Non-pigmented ciliary epithelial cell (primary cell): Measurements from ENCODE around the gene NEAT1.

ENCODE experiments used
- DNase-seq: peaks from one replicate; pipeline ENCODE4 v3.0.0-alpha.2; 2010; ENCODE audit warnings: low read depth

The NEAT1 gene

DNA sequence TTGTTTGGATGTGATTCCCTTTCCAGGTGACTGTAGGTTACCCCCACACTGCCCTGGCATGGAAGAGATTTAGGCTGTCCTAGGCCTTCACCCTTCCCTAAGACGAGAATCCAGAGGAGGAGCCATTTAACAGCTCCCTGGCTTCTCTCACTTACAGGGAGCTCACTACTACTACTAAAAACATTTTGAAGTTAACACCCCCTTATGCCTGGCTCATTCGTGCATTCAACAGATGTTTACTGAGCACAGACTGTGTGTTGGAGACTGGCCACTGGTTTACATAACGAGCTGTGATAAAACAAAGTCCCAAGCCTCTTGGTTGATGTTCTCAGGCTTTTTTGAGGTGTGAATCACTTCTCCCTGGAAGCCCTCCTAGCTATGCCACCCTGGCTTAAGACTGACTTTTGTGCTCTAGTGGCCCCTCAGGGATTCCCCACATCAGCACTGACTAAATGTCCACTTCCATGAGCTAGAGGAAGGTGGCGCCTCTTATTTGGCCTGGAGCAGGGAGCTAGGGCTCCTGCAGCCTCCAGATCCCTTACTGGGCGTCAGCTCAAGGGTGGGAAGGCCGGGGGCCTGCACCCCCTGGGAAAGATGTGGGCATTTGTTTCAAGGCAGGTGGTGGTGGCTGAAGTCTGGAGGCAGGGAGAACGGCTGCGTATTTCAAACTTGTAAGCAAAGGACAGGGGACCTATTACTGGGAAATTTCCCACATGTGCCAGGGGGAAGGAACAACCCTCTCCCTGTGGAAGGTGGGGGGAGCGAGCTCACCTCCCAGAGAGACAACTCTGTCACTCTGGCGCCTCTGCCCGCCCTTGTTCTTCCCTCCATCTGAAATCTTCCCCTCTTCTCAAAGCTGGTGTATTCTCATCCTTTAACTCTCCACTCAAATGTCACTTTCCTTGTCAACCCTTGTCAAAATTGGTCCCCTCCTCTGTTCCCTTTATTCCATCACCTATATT lies 56.9 kb downstream of the NEAT1 start:
- no peak for DNase-seq

- no peak for DNase-seq
Measured at GRCh38 chr11:65482306-65482850, 59.8 kb downstream of the NEAT1 start.

DNA sequence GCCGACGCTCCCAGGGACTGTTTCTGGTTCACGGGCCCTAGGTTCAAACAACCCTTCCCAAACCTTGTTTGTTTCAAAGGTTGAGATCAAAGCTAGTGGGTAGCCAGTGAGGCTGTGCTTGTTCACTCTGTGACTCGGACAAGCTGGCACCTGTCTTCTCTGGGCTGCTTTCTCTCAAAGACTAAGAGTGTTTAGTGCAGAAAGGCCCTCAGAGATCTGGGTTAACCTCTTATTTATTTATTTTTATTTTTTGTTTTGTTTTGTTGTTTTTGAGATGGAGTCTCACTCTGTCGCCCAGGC lies 63.3 kb downstream of the NEAT1 start:
- DNase-seq = no peak

DNA sequence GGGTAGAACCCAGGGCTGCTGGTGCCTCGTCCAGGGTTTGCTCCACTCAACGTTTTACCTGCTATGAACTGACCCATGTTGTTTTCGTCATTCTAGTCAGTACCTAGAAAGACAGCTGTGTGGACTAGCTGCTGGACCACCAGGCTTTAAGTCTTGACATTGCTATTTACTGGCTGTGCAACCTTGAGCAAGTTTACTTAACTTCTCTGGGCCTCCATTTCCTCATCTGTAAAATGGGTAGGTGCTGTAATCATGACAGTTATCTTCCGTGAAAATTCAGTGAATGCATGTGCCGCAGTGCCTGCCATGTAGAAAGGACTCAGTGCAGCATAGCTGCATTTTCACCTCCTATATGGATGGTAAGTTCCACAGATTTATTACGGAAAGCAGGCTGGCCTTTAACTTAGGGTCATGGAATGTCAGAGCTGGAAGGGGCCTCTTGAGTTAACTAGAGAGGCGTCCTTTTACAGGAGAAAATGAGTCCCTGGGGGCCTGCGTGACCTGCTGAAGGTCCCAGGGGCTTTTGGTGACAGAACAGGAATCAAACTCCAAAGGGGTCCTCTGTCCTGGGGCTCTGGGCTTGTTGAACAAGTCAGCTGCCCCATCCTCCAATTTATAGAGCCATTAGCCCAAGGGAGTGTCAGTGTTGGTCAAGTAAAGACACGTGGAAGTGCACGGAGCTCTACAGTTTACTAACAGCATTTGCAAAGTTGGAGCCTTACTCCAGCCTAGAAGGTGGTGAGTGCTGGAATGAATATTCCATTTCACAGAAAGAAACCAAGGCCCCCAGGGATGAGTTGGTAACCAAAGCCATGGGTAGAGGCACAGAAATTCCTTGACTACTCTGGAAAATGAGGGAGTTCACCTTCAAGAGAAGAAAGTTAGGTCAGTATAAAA lies 64.2 kb downstream of the NEAT1 start:
- no peak for DNase-seq

DNA sequence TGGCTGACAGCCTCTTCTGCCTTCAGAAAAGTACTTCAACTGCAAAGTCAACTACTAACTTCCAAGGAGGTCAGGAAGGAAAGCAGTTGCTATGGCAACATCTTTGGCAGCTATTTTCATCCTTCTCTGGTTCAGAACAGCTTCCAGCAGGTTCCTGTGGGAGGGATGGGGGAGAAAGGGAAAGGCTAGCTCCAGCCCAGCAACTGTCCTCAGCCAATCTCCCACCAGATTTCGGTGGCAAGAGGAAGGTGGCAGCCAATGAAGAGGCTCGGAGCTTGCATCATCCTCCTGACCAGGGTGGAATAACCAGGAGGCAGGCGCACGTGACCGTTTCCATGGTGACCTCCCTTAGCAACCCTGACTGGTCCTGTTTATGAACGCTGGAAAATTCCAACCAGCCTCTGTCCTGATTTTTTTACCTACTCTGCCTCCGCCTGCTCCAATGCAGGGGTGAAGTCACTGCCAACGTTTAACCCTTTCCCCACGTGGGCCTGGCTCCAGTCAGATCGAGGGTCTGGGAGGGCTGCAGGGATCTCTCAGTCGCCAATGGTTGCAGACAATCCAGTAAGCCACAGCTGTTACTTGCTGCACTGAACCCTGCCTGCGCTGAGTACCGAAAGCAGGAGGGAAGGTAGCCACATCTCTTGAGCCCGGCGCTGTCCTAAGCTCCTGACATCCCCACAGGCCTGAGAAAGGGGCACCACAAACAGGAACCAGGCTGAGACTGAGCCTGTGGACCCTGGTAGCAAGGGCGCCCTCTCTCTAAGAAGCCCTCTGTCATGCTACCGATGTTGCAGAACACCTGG lies 65.1 kb downstream of the NEAT1 start:
- DNase-seq = peak; percentile 100

GRCh38 chr11:65488273-65489034 lies 65.9 kb downstream of the NEAT1 start:
- no peak for DNase-seq

DNA sequence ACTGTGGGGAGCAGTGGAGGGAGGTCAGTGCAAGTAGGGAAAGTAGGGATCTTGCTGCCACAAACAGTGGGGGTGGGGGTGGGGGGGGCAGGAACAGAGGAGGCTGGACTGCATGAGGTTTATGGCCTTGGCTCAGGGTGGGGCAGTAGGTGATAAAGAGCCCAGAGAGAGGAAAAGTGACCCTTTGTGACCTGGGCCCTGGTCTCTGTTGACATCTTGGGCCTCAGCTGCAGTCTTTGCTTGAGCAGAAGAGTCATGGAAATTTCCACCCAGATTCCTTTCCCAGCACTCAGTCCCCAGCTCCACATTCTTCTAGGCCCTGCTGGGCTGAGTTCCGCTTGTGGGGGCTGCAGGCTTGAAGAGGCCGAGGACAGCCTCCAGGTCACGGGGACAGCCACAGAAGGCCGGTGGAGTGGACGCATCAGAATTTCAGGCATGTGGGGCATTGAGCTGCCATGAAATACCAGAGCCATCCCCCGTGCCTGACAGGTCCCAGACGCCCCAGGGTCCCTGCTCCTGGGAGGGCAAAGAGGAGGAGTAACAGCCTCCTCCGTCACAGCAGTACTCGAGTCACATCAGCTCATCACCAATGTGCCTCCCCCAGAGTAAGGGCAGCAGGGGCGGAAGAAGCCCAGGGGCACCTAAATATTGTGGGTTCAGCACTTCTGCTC lies 66.6 kb downstream of the NEAT1 start:
- DNase-seq = no peak

GRCh38 chr11:65489706-65490320 lies 67.2 kb downstream of the NEAT1 start:
- DNase-seq = no peak

DNA sequence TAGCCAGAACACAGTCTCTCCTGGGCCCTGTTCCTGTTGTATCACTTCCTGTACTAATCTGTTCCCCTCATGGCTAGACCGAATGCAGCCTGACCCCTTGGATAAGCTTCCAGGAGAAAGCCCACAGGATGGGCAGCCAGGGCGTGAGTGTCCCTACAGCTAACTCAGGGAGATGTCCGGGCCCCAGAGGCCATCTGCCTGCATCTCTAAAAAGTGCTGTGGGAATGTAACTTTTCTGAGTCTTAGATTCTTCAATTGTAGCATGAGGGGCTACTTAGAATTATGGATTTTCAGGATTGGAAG lies 68.5 kb downstream of the NEAT1 start:
- DNase-seq = no peak

- peak; percentile 95 for DNase-seq
Measured at GRCh38 chr11:65491614-65492386, 69.2 kb downstream of the NEAT1 start.

GRCh38 chr11:65492387-65492636 lies 69.7 kb downstream of the NEAT1 start:
- no peak for DNase-seq

DNA sequence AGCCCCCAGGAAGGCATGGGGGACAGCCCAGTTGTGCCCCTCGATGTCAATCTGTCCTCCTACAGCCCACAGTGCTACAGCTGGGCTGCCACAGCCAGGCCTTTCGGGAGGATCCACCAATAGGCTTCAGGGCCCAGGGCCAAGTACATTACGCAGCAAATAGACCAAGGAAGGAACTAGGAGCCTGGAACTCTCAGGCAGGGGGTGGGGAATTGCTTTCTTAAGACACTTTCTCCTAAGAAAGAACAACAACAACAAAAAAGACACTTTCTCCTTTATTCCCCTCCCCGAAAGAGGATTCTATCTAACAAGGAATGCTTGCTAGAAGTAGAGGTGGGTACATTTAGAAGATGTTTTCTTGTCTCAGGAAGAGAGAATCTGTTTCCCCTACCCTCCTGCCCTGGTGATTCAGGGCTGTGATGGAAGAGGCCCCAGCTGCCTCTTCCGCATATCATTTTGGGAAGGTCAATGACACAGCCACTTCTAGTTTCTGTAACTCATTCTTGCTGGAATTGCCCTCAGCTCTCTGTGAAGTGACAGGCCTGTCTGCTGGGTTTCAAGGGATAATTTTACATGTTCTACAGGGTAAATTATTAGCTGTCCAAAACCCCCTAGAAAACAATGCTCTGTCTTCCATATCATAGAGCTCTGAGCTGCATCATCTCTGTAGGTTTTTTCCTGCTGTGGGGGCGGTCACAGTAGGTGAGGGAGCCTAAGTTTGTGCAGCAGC lies 70.2 kb downstream of the NEAT1 start:
- no peak for DNase-seq

DNA sequence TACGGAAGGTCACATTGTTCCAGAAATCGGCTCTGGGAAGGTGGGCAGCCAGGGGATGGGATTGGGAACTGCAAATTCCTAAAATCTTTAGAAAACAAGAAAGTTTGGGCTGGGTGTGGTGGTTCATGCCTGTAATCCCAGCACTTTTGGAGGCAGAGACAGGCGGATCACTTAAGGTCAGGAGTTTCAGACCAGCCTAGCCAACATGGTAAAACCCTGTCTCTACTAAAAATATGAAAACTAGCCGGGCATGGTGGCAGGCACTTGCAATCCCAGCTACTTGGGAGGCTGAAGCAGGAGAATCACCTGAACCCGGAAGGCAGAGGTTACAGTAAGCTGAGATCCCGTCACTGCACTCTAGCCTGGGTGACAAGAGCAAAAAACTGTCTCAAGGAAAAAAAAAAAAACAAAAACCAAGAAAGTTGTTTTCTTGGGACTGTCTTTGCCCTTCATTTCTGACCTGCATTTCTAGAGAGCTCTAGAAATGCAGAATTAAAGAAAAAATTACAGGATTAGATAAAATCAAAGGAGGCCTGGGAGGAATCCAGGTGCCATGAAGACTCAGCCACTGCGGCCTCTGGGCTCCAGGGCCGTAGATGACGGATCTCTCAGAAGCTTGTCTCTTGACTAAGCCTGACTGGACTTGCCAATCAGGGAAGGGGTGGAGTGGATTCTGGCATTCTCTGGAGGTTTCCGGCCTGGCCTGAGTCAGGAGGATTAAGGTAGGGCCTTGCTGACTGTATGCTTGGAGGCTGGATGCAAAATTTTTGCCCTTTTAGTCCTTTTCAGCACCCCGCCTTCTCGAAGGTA lies 71.0 kb downstream of the NEAT1 start:
- DNase-seq = peak; percentile 93
